GM15510 (cell line): Measurements from ENCODE around the gene TCEANC2.

ENCODE experiments used
- POLR2A ChIP-seq: IDR thresholded peaks from 3 replicates; pipeline ENCODE4 v1.6.1; 2011; ENCODE audit warnings: borderline replicate concordance; ENCODE audit not compliant: insufficient read length; ENCODE audit errors: extremely low read depth

The TCEANC2 gene

GRCh38 chr1:54099061-54099610 lies 45.7 kb downstream of the TCEANC2 start:
- TF ChIP-seq POLR2A = no peak

GRCh38 chr1:54100500-54100899 lies 47.1 kb downstream of the TCEANC2 start:
- no peak for TF ChIP-seq POLR2A

- no peak for TF ChIP-seq POLR2A
Observed at GRCh38 chr1:54103414-54103813, 50.0 kb downstream of the TCEANC2 start.

- no peak for TF ChIP-seq POLR2A
Observed at GRCh38 chr1:54105080-54105479, 51.7 kb downstream of the TCEANC2 start.

- no peak for TF ChIP-seq POLR2A
Observed at GRCh38 chr1:54105736-54106269, 52.4 kb downstream of the TCEANC2 start.

- TF ChIP-seq POLR2A = no peak
Observed at GRCh38 chr1:54107131-54107530, 53.7 kb downstream of the TCEANC2 start.

- no peak for TF ChIP-seq POLR2A
Observed at GRCh38 chr1:54108156-54108555, 54.7 kb downstream of the TCEANC2 start.

GRCh38 chr1:54109129-54110090 lies 56.0 kb downstream of the TCEANC2 start:
- no peak for TF ChIP-seq POLR2A

- TF ChIP-seq POLR2A = no peak
Observed at GRCh38 chr1:54110996-54111395, 57.6 kb downstream of the TCEANC2 start.

GRCh38 chr1:54111624-54112023 lies 58.2 kb downstream of the TCEANC2 start:
- no peak for TF ChIP-seq POLR2A

GRCh38 chr1:54112027-54112426 lies 58.6 kb downstream of the TCEANC2 start:
- no peak for TF ChIP-seq POLR2A

GRCh38 chr1:54112705-54113368 lies 59.4 kb downstream of the TCEANC2 start:
- no peak for TF ChIP-seq POLR2A

- no peak for TF ChIP-seq POLR2A
Observed at GRCh38 chr1:54114001-54114400, 60.6 kb downstream of the TCEANC2 start.

GRCh38 chr1:54114955-54115354 lies 61.5 kb downstream of the TCEANC2 start:
- no peak for TF ChIP-seq POLR2A

GRCh38 chr1:54115520-54115919 lies 62.1 kb downstream of the TCEANC2 start:
- no peak for TF ChIP-seq POLR2A

GRCh38 chr1:54117815-54118563 lies 64.6 kb downstream of the TCEANC2 start:
- TF ChIP-seq POLR2A = no peak

- no peak for TF ChIP-seq POLR2A
Observed at GRCh38 chr1:54118704-54119103, 65.3 kb downstream of the TCEANC2 start.
